Measurements from ENCODE around the gene CAMKK2. TPM values are rescaled to one million over a fixed set of nuclear protein-coding genes. Genes with fewer than 3 reads are reported as not detected.

CAMKK2 gene
- polyA plus RNA-seq, 1 of the 3 experiments (the other 2 are of a cell fraction): 23.6 TPM

GRCh38 chr12:121214855-121215745, 81.4 kb downstream of the CAMKK2 start (continued):
- no peak for TF ChIP-seq FOXJ3 (CRISPR knock-in tag; IDR thresholded peaks at IDR 0.05)
- TF ChIP-seq POLR2AphosphoS5 (IDR thresholded peaks at IDR 0.05; ENCODE audit: low read depth, low read length): no peak
- TF ChIP-seq RAD21 (IDR thresholded peaks at IDR 0.05; ENCODE audit: low read length): no peak
- TF ChIP-seq RXRA (IDR thresholded peaks at IDR 0.05; ENCODE audit: borderline replicate concordance, low read depth): 0 out of 2 replicates have a peak, but pooled peaks have one; percentile 29

GRCh38 chr12:121214166-121214777, 82.2 kb downstream of the CAMKK2 start:
- DNase-seq: no peak
- Histone ChIP-seq H3K4me2 (peak overlapping the region; percentile 59; the same call in 1 of the 2 replicates), H2AFZ (ENCODE audit: low read depth) (no peak overlapping the region), H3F3A (replicated peaks; ENCODE audit: insufficient read depth) (peaks cover 4% of the 10 kb centered on the region), H3K4me3 (ENCODE audit: low read depth in 2 of 2, low read length in 1 of 2) (no peak overlapping the region), H3K79me2 (ENCODE audit: insufficient read depth) (no peaks in the 10 kb centered on the region), H3K36me3 (replicated peaks in 1 of 2; ENCODE audit: control insufficient read depth in 1 of 2, insufficient read depth in 2 of 2, low read length in 1 of 2) (peaks cover 0 to 10% of the 10 kb centered on the region in 2 experiments), H3K27me3 (ENCODE audit: insufficient read depth) (no peaks in the 10 kb centered on the region), H3K9me2 (no peaks in the 10 kb centered on the region), H3K9me3 (no peaks in the 10 kb centered on the region), H4K20me1 (ENCODE audit: insufficient read depth) (no peaks in the 10 kb centered on the region), H3K4me1 (ENCODE audit: control insufficient read depth in 1 of 2, insufficient read depth in 2 of 2, low read depth in 1 of 2, low read length in 1 of 2) (peaks cover 7 to 10% of the 10 kb centered on the region in 2 experiments; a peak in 3 of 4 replicates), H3K9ac (no peak overlapping the region), H3K27ac (ENCODE audit: low read depth in 2 of 2, low read length in 1 of 2) (peak overlapping the region in 1 of 2 experiments; percentile 63; a peak in 1 of 4 replicates)
- POLR2A ChIA-PET: no interaction called here
- TF ChIP-seq CHD2 (IDR thresholded peaks at IDR 0.05; ENCODE audit: low read length, partially characterized antibody) (no peak), FOSL2 (IDR thresholded peaks at IDR 0.05; ENCODE audit: borderline replicate concordance, low read depth) (no peak), USF2 (IDR thresholded peaks at IDR 0.05; ENCODE audit: borderline replicate concordance, low read depth, low read length) (no peak), RXRA (IDR thresholded peaks at IDR 0.05; ENCODE audit: borderline replicate concordance, low read depth) (no peak), NFIC (IDR thresholded peaks at IDR 0.05; ENCODE audit: borderline replicate concordance) (no peak), GATA2 (CRISPR knock-in tag; IDR thresholded peaks at IDR 0.05) (no peak), EZH2phosphoT487 (IDR thresholded peaks at IDR 0.05; ENCODE audit: borderline replicate concordance, low read depth) (no peak), USF1 (IDR thresholded peaks at IDR 0.05; ENCODE audit: borderline replicate concordance, low read depth) (no peak), SMC3 (IDR thresholded peaks at IDR 0.05; ENCODE audit: low read depth, low read length) (no peak), MAX (IDR thresholded peaks at IDR 0.05; ENCODE audit: low read depth) (no peak), SIN3A (IDR thresholded peaks at IDR 0.05; ENCODE audit: borderline replicate concordance, low read depth, low read length) (no peak), FOXJ3 (CRISPR knock-in tag; IDR thresholded peaks at IDR 0.05) (no peak)
- WGBS (ENCODE audit: low lambda C conversion rate): 85% methylated on average over 11 of the region's 11 CpGs
- CTCF ChIA-PET: interaction anchor here (1.1 kb wide), 1 partner anchor 104 kb away, joined by 3 read pairs; no protein-coding TSS in a partner anchor
